Osteoblast (primary cell): Measurements from ENCODE around the gene STPG4. TPM values are rescaled to one million over a fixed set of nuclear protein-coding genes. Genes with fewer than 3 reads are reported as not detected.

Source experiments
- DNase-seq: peaks from one replicate; pipeline ENCODE4 v3.0.0; 2011; ENCODE audit warnings: low spot score, mixed read lengths; ENCODE audit not compliant: insufficient read length; ENCODE audit errors: missing footprints
- H2AFZ ChIP-seq: 2 replicates; pipeline ENCODE4 v1.6.0; 2011; ENCODE audit warnings: mild to moderate bottlenecking, low read length
- H3K27ac ChIP-seq: 2 replicates; pipeline ENCODE4 v1.5.1; 2011; ENCODE audit warnings: mild to moderate bottlenecking, low read depth, low read length, moderate library complexity
- H3K27me3 ChIP-seq: 2 replicates; pipeline ENCODE4 v1.6.0; 2012; ENCODE audit warnings: mild to moderate bottlenecking, control low read depth, inconsistent platforms, low read length, moderate library complexity; ENCODE audit not compliant: insufficient read depth
- H3K36me3 ChIP-seq: 2 replicates; pipeline ENCODE4 v1.5.1; 2011; ENCODE audit warnings: mild to moderate bottlenecking, low read length, control low read depth, moderate library complexity; ENCODE audit not compliant: insufficient read depth
- H3K4me1 ChIP-seq: 2 replicates; pipeline ENCODE4 v1.5.1; 2011; ENCODE audit warnings: mild to moderate bottlenecking, low read length, control low read depth, moderate library complexity; ENCODE audit not compliant: insufficient read depth
- H3K4me2 ChIP-seq: 2 replicates; pipeline ENCODE4 v1.6.0; 2011; ENCODE audit warnings: mild to moderate bottlenecking, low read length; ENCODE audit not compliant: insufficient read depth
- H3K4me3 ChIP-seq: fragments of 200-600 bp; sonication (generic); 3 replicates; pipeline ENCODE4 v1.5.1; 2012; ENCODE audit warnings: mild to moderate bottlenecking, low read length, inconsistent platforms; ENCODE audit not compliant: insufficient read depth
- H3K79me2 ChIP-seq: 2 replicates; pipeline ENCODE4 v1.6.0; 2012; ENCODE audit warnings: mild to moderate bottlenecking, low read length, control low read depth, inconsistent platforms; ENCODE audit not compliant: insufficient read depth
- H3K9me3 ChIP-seq: 2 replicates; pipeline ENCODE4 v1.5.1; 2011; ENCODE audit warnings: low read depth, low read length, control low read depth
- H4K20me1 ChIP-seq: 2 replicates; pipeline ENCODE4 v1.6.0; 2012; ENCODE audit warnings: mild to moderate bottlenecking, low read length, control low read depth; ENCODE audit not compliant: insufficient read depth
- CTCF ChIP-seq: IDR thresholded peaks from 2 replicates; pipeline ENCODE4 v1.5.1; 2011; ENCODE audit warnings: mild to moderate bottlenecking, low read depth, low read length, moderate library complexity; ENCODE audit errors: extremely low read depth
- total RNA-seq: library from RNA; depleted of rRNA; stranded (reverse); fragments of >200 nt; gene quantifications from 2 replicates; pipeline ENCODE4 v1.2.3, GENCODE V29; 2012

Gene STPG4
- total RNA-seq, 1 donor, result 0.72 TPM

GRCh38 chr2:47165001-47165555 lies 10.0 kb upstream of the STPG4 start:
- Histone ChIP-seq H3K79me2 (peaks cover 88% of the 10 kb centered on the region), H3K36me3 (peaks cover 80% of the 10 kb centered on the region), H3K4me3 (no peak overlapping the region), H3K27me3 (no peaks in the 10 kb centered on the region), H4K20me1 (peaks cover 65% of the 10 kb centered on the region), H2AFZ (no peak overlapping the region), H3K4me1 (peaks cover 20% of the 10 kb centered on the region), H3K27ac (peak overlapping the region; percentile 38), H3K9me3 (no peaks in the 10 kb centered on the region), H3K4me2 (no peak overlapping the region)
- no peak for TF ChIP-seq CTCF
- no peak for DNase-seq

- TF ChIP-seq CTCF, result no peak
- Histone ChIP-seq H3K4me2 (no peak overlapping the region), H3K27ac (no peak overlapping the region), H3K36me3 (peaks cover 82% of the 10 kb centered on the region), H3K79me2 (peaks cover 65% of the 10 kb centered on the region), H2AFZ (no peak overlapping the region), H3K27me3 (no peaks in the 10 kb centered on the region), H3K4me1 (peaks cover 14% of the 10 kb centered on the region), H3K4me3 (no peak overlapping the region), H3K9me3 (no peaks in the 10 kb centered on the region), H4K20me1 (peaks cover 55% of the 10 kb centered on the region)
- no peak for DNase-seq
Measured at GRCh38 chr2:47162780-47163179, 7.7 kb upstream of the STPG4 start.

GRCh38 chr2:47161475-47161874 lies 6.4 kb upstream of the STPG4 start:
- Histone ChIP-seq H3K79me2 (peaks cover 53% of the 10 kb centered on the region), H3K36me3 (peaks cover 72% of the 10 kb centered on the region)
- no peak for TF ChIP-seq CTCF

GRCh38 chr2:47160660-47161059 lies 5.6 kb upstream of the STPG4 start:
- no peak overlapping the region for H3K4me2 ChIP-seq
- DNase-seq, result no peak
- no peaks in the 10 kb centered on the region for H3K27me3 ChIP-seq
- H2AFZ ChIP-seq, result no peak overlapping the region
- peaks cover 65% of the 10 kb centered on the region for H3K36me3 ChIP-seq
- no peak for TF ChIP-seq CTCF
- no peaks in the 10 kb centered on the region for H3K9me3 ChIP-seq
- H3K27ac ChIP-seq, result no peak overlapping the region
- H3K4me1 ChIP-seq, result peaks cover 7% of the 10 kb centered on the region
- peaks cover 45% of the 10 kb centered on the region for H3K79me2 ChIP-seq
- no peak overlapping the region for H3K4me3 ChIP-seq
- peaks cover 43% of the 10 kb centered on the region for H4K20me1 ChIP-seq

More at GRCh38 chr2:47161475-47161874, 6.4 kb upstream of the STPG4 start:
- Histone ChIP-seq H3K4me3 (no peak overlapping the region), H4K20me1 (peaks cover 48% of the 10 kb centered on the region), H2AFZ (no peak overlapping the region), H3K9me3 (no peaks in the 10 kb centered on the region), H3K27me3 (no peaks in the 10 kb centered on the region), H3K4me2 (no peak overlapping the region), H3K4me1 (peaks cover 11% of the 10 kb centered on the region), H3K27ac (no peak overlapping the region)
- DNase-seq, result no peak
